HepG2 (cell line): ENCODE data around the gene SLC6A16. TPM values are rescaled to one million over a fixed set of nuclear protein-coding genes. Genes with fewer than 3 reads are reported as not detected.
A peak's percentile ranks its signal among the peaks of the same experiment; 100 is the strongest.

Experiments
- ATAC-seq: fragments of 200-7000 bp; cut with Tn5 transposase; 3 replicates; pipeline ENCODE4 v1.9.1; 2020; ENCODE audit warnings: mild to moderate bottlenecking, moderate library complexity
- BruUV-seq: library from RNA; stranded (reverse); fragments of 400-500 nt; replicated peaks from 2 replicates; lab custom pipeline; 2021; lab: Mats Ljungman, UMichigan
- CTCF ChIA-PET: fragments of 300-600 bp; formaldehyde crosslinking; extraction: SDS; loops from one replicate; lab custom pipeline; 2021; ENCODE audit warnings: low total read pairs, inconsistent platforms, low intra/inter-chr PET ratio; lab: Yijun Ruan, JAX
- POLR2A ChIA-PET: fragments of 350-600 bp; sonication (Branson Sonifier 250); formaldehyde crosslinking; loops from one replicate; lab custom pipeline; 2020; ENCODE audit warnings: antibody characterized with exemption, inconsistent platforms; lab: Yijun Ruan, JAX
- DNase-seq: peaks from one replicate; pipeline ENCODE4 v3.0.0-alpha.2; 2015; ENCODE audit warnings: low spot score
- FAIRE-seq: peaks from 3 replicates; lab custom pipeline; 2011; peaks lifted over from hg19 to GRCh38; lab: Jason Lieb, UNC
- H2AFZ ChIP-seq: one replicate; pipeline ENCODE4 v1.6.1; 2011; ENCODE audit warnings: low read length, inconsistent platforms
- H3K27ac ChIP-seq: fragments of 300-600 bp; 3 replicates; pipeline ENCODE4 v1.8.0; 2011; ENCODE audit warnings: mixed run types, mild to moderate bottlenecking, mixed read lengths, low read length, inconsistent platforms; ENCODE audit not compliant: insufficient read depth; ENCODE audit errors: extremely low read length
- H3K27me3 ChIP-seq, 2 experiments: fragments of 200-600 bp in 1 of 2; 2 replicates in 1 of 2; 3 replicates in 1 of 2; pipeline versions ENCODE4 v1.6.0 to v1.8.0; 2011; ENCODE audit warnings: low read length in 2 of 2, mild to moderate bottlenecking in 2 of 2, moderate library complexity in 2 of 2, inconsistent platforms in 1 of 2; ENCODE audit not compliant: insufficient read depth in 2 of 2, control insufficient read depth in 1 of 2
- H3K36me3 ChIP-seq, 2 experiments: fragments of 200-600 bp in 1 of 2; replicated peaks in 1 of 2; 2 replicates in 1 of 2; 3 replicates in 1 of 2; pipeline versions ENCODE4 v1.5.1 to v1.8.0; 2011; ENCODE audit warnings: low read length in 2 of 2, inconsistent platforms in 1 of 2; ENCODE audit not compliant: insufficient read depth in 2 of 2, control insufficient read depth in 1 of 2
- H3K4me1 ChIP-seq: 2 replicates; pipeline ENCODE4 v1.5.1; 2012; ENCODE audit warnings: low read length, inconsistent platforms; ENCODE audit not compliant: insufficient read depth
- H3K4me2 ChIP-seq: 2 replicates; pipeline ENCODE4 v1.6.0; 2011; ENCODE audit warnings: low read depth, low read length, inconsistent platforms
- H3K4me3 ChIP-seq, 3 experiments: fragments of 200-600 bp in 1 of 3; sonication (generic), shearing (Covaris generic) in 1 of 3; replicated peaks in 1 of 3; 2 replicates each; pipeline ENCODE4 v1.5.1; 2011 to 2016; ENCODE audit warnings: low read length in 3 of 3, inconsistent platforms in 2 of 3, low read depth in 2 of 3, mild to moderate bottlenecking in 2 of 3, control low read depth in 1 of 3, mixed read lengths in 1 of 3; ENCODE audit not compliant: insufficient read depth in 1 of 3
- H3K79me2 ChIP-seq: one replicate; pipeline ENCODE4 v1.6.1; 2011; ENCODE audit warnings: low read length, inconsistent platforms; ENCODE audit not compliant: insufficient read depth
- H3K9ac ChIP-seq: 2 replicates; pipeline ENCODE4 v1.6.0; 2011; ENCODE audit warnings: mild to moderate bottlenecking, low read depth, low read length, inconsistent platforms; ENCODE audit not compliant: insufficient read depth
- H3K9me3 ChIP-seq: 2 replicates; pipeline ENCODE4 v1.5.1; 2012; ENCODE audit warnings: mild to moderate bottlenecking, low read length
- H4K20me1 ChIP-seq: 2 replicates; pipeline ENCODE4 v1.6.0; 2011; ENCODE audit warnings: inconsistent platforms, mild to moderate bottlenecking, low read length, moderate library complexity; ENCODE audit not compliant: insufficient read depth
- AGO2 ChIP-seq: fragments of 200-400 bp; formaldehyde crosslinking; optimal IDR thresholded peaks from 2 replicates; pipeline ENCODE3; 2017; ENCODE audit warnings: mild to moderate bottlenecking, low read depth, low read length, moderate library complexity
- ARNT2 ChIP-seq: sonication (generic); formaldehyde crosslinking; IDR thresholded peaks from 2 replicates; pipeline ENCODE4 v1.8.0; 2022; ENCODE audit warnings: mild to moderate bottlenecking, low read depth, missing genetic modification reagents, moderate library complexity
- HNRNPK ChIP-seq: fragments of 200-400 bp; formaldehyde crosslinking; IDR thresholded peaks from 2 replicates; pipeline ENCODE4 v1.6.1; 2018; ENCODE audit warnings: low read length, low read depth, moderate library complexity, mild to moderate bottlenecking; ENCODE audit not compliant: poor library complexity, severe bottlenecking
- LCORL ChIP-seq, 2 experiments: fragments of 450-650 bp in 1 of 2; sonication (generic) in 1 of 2; formaldehyde crosslinking in 1 of 2; IDR thresholded peaks; 2 replicates each; pipeline versions ENCODE4 v1.5.0 to v1.6.1; 2017 to 2020; ENCODE audit warnings: antibody characterized with exemption in 1 of 2, missing genetic modification reagents in 1 of 2
- PHF8 ChIP-seq: sonication (generic); formaldehyde crosslinking; IDR thresholded peaks from 2 replicates; pipeline ENCODE4 v1.5.0; 2020; ENCODE audit warnings: missing genetic modification reagents
- SMARCC2 ChIP-seq: fragments of 450-650 bp; IDR thresholded peaks from 2 replicates; pipeline ENCODE4 v1.6.1; 2017; ENCODE audit warnings: antibody characterized with exemption, mild to moderate bottlenecking
- ZNF530 ChIP-seq: sonication (generic); formaldehyde crosslinking; IDR thresholded peaks from 2 replicates; pipeline ENCODE4 v1.5.0; 2020; ENCODE audit warnings: low read depth, mild to moderate bottlenecking, missing genetic modification reagents
- ZNF558 ChIP-seq: sonication (generic); formaldehyde crosslinking; IDR thresholded peaks from 2 replicates; pipeline ENCODE4 v1.9.0; 2022; ENCODE audit warnings: mild to moderate bottlenecking, missing genetic modification reagents, borderline replicate concordance
- ZNF800 ChIP-seq: sonication (generic); formaldehyde crosslinking; IDR thresholded peaks from 2 replicates; pipeline ENCODE4 v1.4.0; 2020; ENCODE audit warnings: missing genetic modification reagents
- WGBS: methylation state at CpG from one replicate; pipeline ENCODE4 v1.1.6; 2017; ENCODE audit warnings: low lambda C conversion rate; 5-methylcytosine and 5-hydroxymethylcytosine counted together
- in situ Hi-C: cut with HindIII; loops from 2 replicates; pipeline ENCODE4 v1.10.0; 2017; ENCODE audit warnings: low pct_unique_long_range_greater_than_20kb; ENCODE audit not compliant: extremely low pct_ligation_motif_present
- intact Hi-C: fragments of 100-400 bp; cut with micrococcal nuclease; formaldehyde crosslinking; loops from one replicate; pipeline ENCODE4 v1.10.0; 2022; ENCODE audit not compliant: unreplicated experiment
- polyA plus RNA-seq, 8 experiments: library from polyadenylated mRNA; depleted of rRNA in 3 of 8; stranded (reverse) in 7 of 8; unstranded in 1 of 8; fragments of >200 nt; fragmentation: Illumina TruSeq in 4 of 8; extraction: Trizol in 4 of 8; gene quantifications; 2 replicates each; pipeline versions ENCODE4 v1.2.1 to v1.2.3, GENCODE V29; 2011 to 2016; ENCODE audit warnings: low read depth in 4 of 8, missing spikeins in 1 of 8, mixed read lengths in 1 of 8; ENCODE audit not compliant: insufficient read depth in 1 of 8
- total RNA-seq, 5 experiments: library from RNA; depleted of rRNA; stranded (reverse); fragments of >200 nt; fragmentation: Illumina TruSeq; extraction: Trizol; gene quantifications; 2 replicates each; pipeline ENCODE4 v1.2.3, GENCODE V29; 2016; ENCODE audit warnings: low read depth in 1 of 5
- TF ChIP-seq, protein P1 (sequence below): sonication (generic); formaldehyde crosslinking; IDR thresholded peaks from 2 replicates; pipeline ENCODE4 v1.5.1; 2020; ENCODE audit warnings: missing genetic modification reagents, mild to moderate bottlenecking, borderline replicate concordance

Gene SLC6A16
- total and polyA plus RNA-seq, 2 of the 13 experiments (the other 11 are each of a cell fraction or from before 2014, with no cell fraction given): 0.07 to 0.18 TPM

DNA sequence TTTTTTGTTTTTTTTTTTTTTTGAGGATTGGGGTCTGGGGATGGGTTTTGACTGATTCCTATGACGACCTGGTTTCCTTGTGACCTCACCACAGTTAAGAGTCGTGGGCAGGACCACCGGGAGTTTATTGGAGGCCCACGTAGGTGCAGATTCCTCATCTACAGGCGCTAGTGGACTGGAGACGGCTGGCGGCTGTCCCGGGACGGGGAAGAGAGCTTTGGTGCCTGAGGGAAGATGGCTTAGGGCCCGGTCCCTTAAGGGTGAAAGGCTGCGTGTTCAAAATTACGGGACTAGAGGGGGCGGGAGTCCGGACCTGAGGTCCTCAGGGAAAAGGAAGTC is 37.9 kb upstream of the SLC6A16 start (continued):
- TF ChIP-seq, protein P1, sequence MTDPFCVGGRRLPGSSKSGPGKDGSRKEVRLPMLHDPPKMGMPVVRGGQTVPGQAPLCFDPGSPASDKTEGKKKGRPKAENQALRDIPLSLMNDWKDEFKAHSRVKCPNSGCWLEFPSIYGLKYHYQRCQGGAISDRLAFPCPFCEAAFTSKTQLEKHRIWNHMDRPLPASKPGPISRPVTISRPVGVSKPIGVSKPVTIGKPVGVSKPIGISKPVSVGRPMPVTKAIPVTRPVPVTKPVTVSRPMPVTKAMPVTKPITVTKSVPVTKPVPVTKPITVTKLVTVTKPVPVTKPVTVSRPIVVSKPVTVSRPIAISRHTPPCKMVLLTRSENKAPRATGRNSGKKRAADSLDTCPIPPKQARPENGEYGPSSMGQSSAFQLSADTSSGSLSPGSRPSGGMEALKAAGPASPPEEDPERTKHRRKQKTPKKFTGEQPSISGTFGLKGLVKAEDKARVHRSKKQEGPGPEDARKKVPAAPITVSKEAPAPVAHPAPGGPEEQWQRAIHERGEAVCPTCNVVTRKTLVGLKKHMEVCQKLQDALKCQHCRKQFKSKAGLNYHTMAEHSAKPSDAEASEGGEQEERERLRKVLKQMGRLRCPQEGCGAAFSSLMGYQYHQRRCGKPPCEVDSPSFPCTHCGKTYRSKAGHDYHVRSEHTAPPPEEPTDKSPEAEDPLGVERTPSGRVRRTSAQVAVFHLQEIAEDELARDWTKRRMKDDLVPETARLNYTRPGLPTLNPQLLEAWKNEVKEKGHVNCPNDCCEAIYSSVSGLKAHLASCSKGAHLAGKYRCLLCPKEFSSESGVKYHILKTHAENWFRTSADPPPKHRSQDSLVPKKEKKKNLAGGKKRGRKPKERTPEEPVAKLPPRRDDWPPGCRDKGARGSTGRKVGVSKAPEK: peak; percentile 67; the same call in 1 of the 2 replicates

- POLR2A ChIA-PET: interaction anchor here (0.6 to 2.0 kb wide), 7 partner anchors 14 to 1008 kb away, joined by 3 to 6 read pairs (median 3); partner anchors contain the start of genes ALDH16A1 and PIH1D1
- TF ChIP-seq SMARCC2 (no peak), LCORL (IDR thresholded peaks at IDR 0.05) (no peak), LCORL (CRISPR knock-in tag; IDR thresholded peaks at IDR 0.05) (peak; percentile 46), ZNF530 (CRISPR knock-in tag) (no peak), AGO2 (peak; percentile 63), ZNF558 (CRISPR knock-in tag) (0 out of 2 replicates have a peak, but pooled peaks have one; percentile 58), PHF8 (CRISPR knock-in tag) (peak; percentile 19; the same call in 1 of the 2 replicates), ZNF800 (CRISPR knock-in tag) (no peak), HNRNPK (peak; percentile 39), ARNT2 (CRISPR knock-in tag) (no peak)
Observed at GRCh38 chr19:49362048-49362928, 37.3 kb upstream of the SLC6A16 start, which contains the start of gene TEAD2. TSS of gene TEAD2 (minus strand) at chr19:49362416. CDS start at chr19:49360075, 2,341 bp downstream.

More at GRCh38 chr19:49362048-49362928, 37.3 kb upstream of the SLC6A16 start, which contains the start of gene TEAD2:
- Histone ChIP-seq H3K9ac (peak within 1 kb of the TSS; percentile 80), H3K9me3 (no peaks in the 10 kb centered on the region), H2AFZ (no peak within 1 kb of the TSS), H3K27ac (peak within 1 kb of the TSS; percentile 57), H3K36me3 (peaks cover 1 to 4% of the 10 kb centered on the region in 2 experiments; a peak in 1 of 5 replicates), H4K20me1 (no peaks in the 10 kb centered on the region), H3K4me1 (peaks cover 25% of the 10 kb centered on the region), H3K27me3 (no peaks in the 10 kb centered on the region), H3K4me2 (peak within 1 kb of the TSS; percentile 98), H3K4me3 (peak within 1 kb of the TSS; percentile 67 to 88 (median 87)), H3K79me2 (no peaks in the 10 kb centered on the region)
- intact Hi-C loops: no loop called here
- in situ Hi-C loops: no loop called here
- 3% methylated on average over 28 of the region's 52 CpGs for WGBS
- DNase-seq (peak; percentile 32), ATAC-seq (peak; percentile 19), FAIRE-seq (no peak)
- CTCF ChIA-PET: no interaction called here
- BruUV-seq: no TSS peak
